MV-4-11 (cell line): Measurements from ENCODE around the gene AKT3.

ENCODE experiments used
- DNase-seq: peaks from one replicate; lab custom pipeline; 2025; lab: John Stamatoyannopoulos, UW

The AKT3 gene

DNA sequence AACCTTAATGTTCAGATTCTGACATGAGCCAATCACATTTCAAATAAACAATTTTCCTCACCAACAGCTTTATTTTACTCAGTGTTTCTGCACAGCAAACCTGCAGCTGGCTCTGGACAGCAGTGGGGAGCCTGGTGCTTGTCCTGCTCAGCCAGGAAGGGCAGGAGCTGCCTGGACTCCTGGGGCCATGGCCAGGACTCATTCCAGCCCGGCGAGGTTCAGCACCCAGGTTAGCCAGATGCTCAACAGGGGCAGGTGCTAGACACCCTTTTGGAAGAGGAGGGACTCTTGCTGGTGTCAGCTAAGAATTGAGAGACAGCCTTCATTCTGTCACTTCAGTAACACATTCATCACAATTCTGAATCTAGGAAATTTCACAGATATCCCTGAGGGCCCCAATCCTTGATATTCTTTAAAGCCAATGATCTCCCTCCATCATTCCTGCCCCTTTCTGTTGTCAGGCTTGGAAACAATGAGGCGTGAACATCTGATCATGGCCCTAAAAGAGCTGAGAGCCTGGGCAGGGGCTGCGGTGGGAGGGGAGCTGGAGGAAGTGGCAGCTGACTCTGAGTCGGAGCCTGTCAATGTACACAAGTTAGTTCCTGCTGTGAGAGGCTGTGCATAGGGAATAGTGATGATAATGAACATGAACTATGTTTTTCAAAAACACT is 342.9 kb downstream of the AKT3 start:
- no peak for DNase-seq

- peak; percentile 7 for DNase-seq
Observed at GRCh38 chr1:243505986-243506689, 343.9 kb downstream of the AKT3 start.

- DNase-seq = peak; percentile 55
Observed at GRCh38 chr1:243503155-243503554, 346.9 kb downstream of the AKT3 start.

GRCh38 chr1:243501002-243501401 is 349.0 kb downstream of the AKT3 start:
- no peak for DNase-seq

DNA sequence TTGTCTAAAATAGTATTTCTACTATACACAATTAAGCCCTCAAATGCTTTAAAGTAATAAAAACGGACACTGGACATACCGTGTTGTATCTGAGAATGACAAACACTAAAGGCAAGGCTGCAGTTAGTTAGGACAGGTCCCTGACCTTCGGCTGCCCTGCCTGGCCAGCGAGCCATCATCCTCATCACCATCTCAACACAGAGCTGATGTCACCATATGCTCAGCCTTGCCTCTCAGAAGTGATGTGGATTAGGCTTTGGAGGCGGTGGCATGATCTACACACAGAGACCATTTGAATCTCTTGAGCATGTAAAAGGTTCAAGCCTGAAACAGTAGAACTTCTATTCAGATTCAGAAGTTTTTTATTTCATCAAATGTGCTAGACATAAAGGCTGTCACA is 349.5 kb downstream of the AKT3 start:
- DNase-seq = no peak

DNA sequence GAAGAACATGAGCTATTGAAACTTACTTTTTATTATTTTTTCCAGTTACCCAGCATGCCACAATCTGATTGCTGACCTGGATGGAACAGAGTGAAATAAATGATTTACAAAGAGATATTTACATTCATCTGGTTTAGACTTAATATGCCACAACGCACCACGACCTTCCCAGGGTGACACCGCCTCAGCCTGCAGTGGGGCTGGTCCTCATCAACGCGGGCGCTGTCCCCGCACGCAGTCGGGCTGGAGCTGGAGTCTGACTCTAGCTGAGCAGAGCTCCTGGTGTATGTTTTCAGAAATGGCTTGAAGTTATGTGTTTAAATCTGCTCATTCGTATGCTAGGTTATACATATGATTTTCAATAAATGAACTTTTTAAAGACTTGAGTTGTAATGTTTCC is 350.3 kb downstream of the AKT3 start:
- no peak for DNase-seq

DNA sequence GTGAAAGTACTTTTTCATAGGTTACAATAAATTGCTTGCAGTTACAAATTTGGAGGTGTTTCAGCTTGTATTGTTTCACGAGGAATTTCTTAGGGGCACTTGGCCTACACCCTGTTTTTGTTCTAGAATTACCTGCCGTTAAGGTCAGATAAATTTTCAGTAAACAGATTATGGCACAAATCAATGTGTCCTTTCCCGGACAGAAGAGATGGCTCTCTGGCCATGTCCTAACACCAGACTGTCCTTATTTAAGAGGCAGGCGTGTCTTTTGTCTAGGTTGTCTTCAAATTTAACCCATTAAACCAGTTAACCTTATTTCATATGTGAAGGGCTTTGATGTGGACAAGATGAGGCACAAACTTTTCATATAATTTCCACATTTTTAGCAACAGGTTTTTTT is 350.8 kb downstream of the AKT3 start:
- DNase-seq = no peak

GRCh38 chr1:243497939-243498681 is 351.9 kb downstream of the AKT3 start:
- DNase-seq = no peak

- no peak for DNase-seq
Observed at GRCh38 chr1:243496806-243497205, 353.2 kb downstream of the AKT3 start.

DNA sequence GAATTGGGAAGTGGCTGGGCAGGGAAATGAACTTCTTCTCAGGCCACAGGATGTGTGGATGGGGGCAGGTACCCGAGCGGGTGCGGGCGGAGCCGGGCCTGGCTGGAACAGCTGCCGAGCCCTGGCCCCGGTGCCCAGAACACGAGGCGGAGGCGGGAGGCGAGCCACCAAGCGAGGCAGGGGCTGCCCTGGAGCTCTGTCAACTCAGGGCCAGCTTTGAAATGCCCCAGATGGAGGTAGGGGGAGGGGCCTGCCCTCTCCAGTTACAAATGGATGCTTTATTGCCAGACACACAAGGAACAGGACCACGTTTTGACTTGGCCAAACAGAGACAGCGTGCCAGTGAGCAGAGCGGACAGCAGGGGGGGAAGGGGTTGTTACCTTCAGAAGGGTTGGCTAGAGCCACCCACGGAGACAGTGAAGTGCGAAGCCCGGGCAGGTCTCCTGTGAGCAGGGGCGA is 353.8 kb downstream of the AKT3 start:
- DNase-seq = no peak

GRCh38 chr1:243495442-243496186 is 354.4 kb downstream of the AKT3 start:
- DNase-seq = peak; percentile 97

DNA sequence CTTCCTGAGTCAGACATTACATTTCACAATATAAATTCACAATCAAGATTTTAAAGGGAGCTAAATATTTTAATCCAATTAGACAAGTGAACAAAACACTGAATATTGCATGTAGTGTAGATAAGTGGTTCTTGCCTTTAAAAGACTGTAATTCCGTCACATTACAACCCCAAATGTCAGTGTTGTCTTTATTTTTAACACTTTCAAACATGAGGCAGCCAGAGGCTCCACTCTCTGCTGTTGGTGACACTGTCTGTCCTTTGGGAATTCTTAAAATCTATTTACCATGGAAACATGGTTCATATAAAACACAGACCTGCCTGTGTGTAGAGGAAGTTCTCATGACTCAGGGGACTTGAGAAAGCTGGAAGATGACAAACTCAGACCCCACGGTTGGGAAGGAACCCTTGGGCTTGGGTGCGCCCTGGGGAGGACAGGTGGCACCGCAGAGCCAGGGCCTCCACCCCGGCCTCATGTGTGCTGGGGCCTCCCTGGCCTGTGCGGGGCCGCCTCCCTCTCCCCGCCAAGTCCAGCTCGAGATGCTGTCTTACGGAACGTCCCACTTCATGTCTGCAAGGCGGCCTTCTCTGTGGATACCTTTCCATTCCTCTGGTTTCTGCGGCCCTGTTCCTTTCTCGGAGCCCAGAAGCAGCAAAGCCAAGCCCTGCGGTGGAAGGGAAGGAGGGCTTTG is 355.2 kb downstream of the AKT3 start:
- DNase-seq = peak; percentile 10

DNA sequence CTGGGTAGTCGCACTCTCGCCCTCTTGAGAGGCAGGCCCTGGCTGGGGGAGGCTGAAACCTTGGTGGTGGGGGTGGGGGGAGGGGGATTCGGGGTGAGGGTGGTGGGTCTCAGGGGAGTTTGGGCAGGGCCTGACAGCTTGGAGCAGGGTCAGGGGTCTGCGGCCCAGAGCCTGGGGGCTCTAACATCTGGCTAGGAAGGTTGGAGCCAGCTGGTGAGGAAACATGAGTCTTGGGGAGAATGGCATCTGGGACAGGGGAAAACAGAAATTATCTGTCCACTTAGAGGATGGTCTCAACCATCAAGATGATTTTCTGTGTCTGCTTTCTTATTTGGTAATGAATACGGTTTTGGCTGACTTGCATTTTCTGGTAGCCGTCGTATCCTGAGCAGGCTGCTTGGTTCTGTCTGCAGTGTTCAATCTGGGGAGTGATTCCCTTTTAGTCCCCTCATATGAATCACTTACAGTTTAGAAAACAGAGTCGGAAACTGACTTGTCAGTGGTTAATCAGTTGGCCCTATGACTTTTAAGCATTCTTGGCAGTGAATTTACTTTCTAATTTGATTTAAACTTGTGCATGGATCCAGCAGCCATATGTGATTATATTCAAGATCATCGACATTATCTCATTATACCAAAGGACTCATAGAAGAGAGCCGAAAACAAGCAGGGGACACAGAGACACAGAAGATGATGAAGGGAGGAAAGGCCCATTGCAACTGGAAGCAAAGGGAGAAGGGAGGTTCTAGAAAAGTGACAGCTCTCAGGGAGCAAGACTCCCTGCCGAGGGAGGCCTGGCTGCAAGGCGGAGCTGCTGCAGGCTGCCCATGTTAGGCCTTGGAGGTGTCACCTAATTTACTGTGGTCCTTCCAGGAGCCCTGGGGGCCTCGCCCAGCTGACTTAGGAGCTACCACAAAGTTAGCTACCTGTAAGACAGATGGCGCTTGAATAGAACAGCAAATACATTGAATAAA is 356.6 kb downstream of the AKT3 start:
- DNase-seq = no peak

DNA sequence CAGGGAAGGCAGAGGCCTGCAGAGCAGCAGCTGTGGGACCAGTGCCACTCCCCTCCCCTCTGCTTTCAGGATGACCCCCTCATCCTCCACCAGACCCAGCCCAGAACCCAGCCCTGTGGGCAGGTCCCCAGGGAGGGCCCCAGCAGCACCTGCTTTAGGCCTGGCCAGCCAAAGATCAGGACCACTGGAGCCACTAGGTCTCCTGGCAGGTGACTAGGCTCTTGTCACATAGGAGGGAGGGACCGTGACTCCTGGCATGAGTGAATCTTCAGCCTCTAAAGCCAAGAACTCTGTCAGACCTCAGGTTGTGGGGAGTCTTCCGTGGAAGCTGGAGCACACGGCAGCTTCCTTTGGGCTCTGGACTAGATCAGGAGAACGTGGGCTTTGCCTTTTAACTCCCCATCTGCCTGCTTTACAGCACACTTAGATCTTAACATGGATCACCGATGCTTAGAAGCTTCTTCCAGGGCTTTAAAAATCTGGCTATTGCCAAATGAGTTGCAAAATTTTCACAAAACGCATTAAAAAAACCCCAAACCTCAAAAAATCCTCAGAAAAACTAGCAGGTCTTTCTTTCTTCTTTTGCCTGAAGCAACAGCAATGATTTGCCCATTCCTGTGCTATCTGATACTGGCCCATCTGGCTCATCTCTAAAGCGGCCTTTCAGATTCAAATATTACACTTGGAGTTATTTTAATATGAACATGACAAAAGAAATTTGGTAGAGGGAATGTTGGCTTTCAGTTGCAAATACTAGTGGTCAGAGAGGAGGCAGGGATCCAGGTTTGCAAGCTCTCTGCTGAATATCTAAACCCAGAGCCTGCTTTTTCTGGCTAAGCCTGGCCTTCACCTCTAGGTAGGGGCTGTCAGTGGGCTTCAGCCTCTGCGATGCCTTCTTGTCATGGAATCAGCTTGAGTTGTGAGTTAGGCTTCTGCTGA is 359.0 kb downstream of the AKT3 start:
- DNase-seq = peak; percentile 37

- DNase-seq = no peak
Observed at GRCh38 chr1:243489681-243490546, 360.1 kb downstream of the AKT3 start.

DNA sequence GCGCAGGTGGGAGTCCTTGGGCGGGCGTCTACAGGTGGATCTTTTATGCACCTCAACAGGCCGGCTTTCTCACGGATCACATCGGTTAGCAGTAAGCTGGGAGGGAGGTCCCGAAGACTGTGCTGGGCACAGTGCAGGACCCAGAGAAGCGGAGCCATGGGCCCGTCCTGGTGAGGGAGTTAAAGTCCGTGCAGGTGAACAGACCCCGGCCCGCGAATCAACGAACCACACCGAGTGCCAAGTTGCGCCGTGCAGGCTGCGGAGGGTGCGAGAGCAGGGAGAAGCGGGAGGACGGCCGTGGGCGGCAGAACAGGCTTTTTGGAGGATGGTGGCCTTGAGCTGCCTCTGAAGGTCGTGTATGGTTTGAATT is 360.9 kb downstream of the AKT3 start:
- DNase-seq = no peak

DNA sequence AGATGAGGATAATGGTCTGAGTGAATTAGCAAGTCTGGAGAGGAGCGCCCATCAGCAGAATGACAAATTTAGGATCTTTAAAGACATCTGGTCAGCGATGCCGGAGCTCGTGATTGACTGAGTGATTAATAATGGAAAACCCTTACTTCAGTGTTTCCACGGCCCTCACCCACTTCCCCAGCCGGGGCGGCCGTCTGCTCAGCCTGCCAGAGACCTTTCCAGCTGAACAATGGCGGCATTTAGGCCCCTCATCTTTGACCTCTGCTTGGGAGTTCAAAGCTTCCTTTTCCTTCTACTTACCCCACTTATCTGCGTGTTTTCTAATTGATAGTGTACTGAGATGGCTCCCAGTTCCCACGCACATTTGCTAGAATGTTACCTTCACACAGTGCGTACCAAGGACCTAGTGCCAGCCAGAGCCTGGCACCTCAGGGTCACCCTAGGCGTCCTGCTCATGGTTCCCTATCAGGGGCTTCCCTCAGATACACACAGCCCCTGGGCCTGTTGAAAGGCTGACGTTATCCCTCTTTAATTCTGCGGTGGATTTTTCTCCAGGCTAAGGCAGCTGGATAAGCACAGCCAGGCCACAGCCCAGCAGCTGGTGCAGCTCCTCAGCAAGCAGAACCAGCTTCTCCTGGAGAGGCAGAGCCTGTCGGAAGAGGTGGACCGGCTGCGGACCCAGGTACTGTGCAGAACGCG is 361.4 kb downstream of the AKT3 start:
- DNase-seq = no peak
